H1 (cell line): ENCODE data around the gene SDF2L1. TPM values are rescaled to one million over a fixed set of nuclear protein-coding genes. Genes with fewer than 3 reads are reported as not detected.

Experiments
- CTCF ChIA-PET: fragments of 300-600 bp; sonication (Branson Sonifier 250); formaldehyde crosslinking; loops from one replicate; lab custom pipeline; 2021; ENCODE audit not compliant: partially characterized antibody; lab: Charles Lee
- POLR2A ChIA-PET: fragments of 300-600 bp; sonication (Branson Sonifier 250); formaldehyde crosslinking; loops from one replicate; lab custom pipeline; 2021; ENCODE audit warnings: inconsistent platforms; ENCODE audit not compliant: partially characterized antibody; lab: Charles Lee
- DNase-seq, 2 experiments: peaks; one replicate each; pipeline versions ENCODE4 v3.0.0 to v3.0.0-alpha.2; 2010 to 2022; ENCODE audit warnings: low spot score in 2 of 2, low read depth in 1 of 2, mixed read lengths in 1 of 2
- FAIRE-seq: peaks from 2 replicates; lab custom pipeline; 2011; peaks lifted over from hg19 to GRCh38; lab: Jason Lieb, UNC
- H2AFZ ChIP-seq: 2 replicates; pipeline ENCODE4 v1.8.1; 2012; ENCODE audit warnings: low read length, inconsistent platforms
- H2AK5ac ChIP-seq: 2 replicates; pipeline ENCODE4 v1.6.1; 2013; ENCODE audit warnings: low read depth, low read length
- H2BK120ac ChIP-seq: replicated peaks from 2 replicates; pipeline ENCODE3; 2013; ENCODE audit warnings: low read depth, low read length, inconsistent platforms
- H2BK12ac ChIP-seq: 2 replicates; pipeline ENCODE4 v1.6.1; 2013; ENCODE audit warnings: low read depth, low read length
- H2BK15ac ChIP-seq: 2 replicates; pipeline ENCODE4 v1.6.1; 2013; ENCODE audit warnings: low read length
- H2BK20ac ChIP-seq: 2 replicates; pipeline ENCODE4 v1.6.1; 2013; ENCODE audit warnings: low read length
- H2BK5ac ChIP-seq: 2 replicates; pipeline ENCODE4 v1.6.1; 2013; ENCODE audit warnings: low read depth, low read length
- H3K14ac ChIP-seq: 2 replicates; pipeline ENCODE4 v1.6.1; 2013; ENCODE audit warnings: inconsistent platforms; ENCODE audit not compliant: insufficient read length
- H3K18ac ChIP-seq: 2 replicates; pipeline ENCODE4 v1.6.1; 2013; ENCODE audit warnings: low read length; ENCODE audit errors: extremely low read depth
- H3K23ac ChIP-seq: 2 replicates; pipeline ENCODE4 v1.6.1; 2013; ENCODE audit warnings: inconsistent platforms; ENCODE audit not compliant: insufficient read length
- H3K23me2 ChIP-seq: 2 replicates; pipeline ENCODE4 v1.6.1; 2013; ENCODE audit warnings: low read depth, low read length
- H3K27ac ChIP-seq: 2 replicates; pipeline ENCODE4 v1.6.1; 2011; ENCODE audit warnings: low read depth, low read length, inconsistent platforms
- H3K27me3 ChIP-seq, 4 experiments: replicated peaks in 1 of 4; 1 replicate in 1 of 4; 2 replicates in 3 of 4; pipeline versions ENCODE4 v1.6.1 to v1.8.1; 2011 to 2013; ENCODE audit warnings: low read length in 3 of 4, mild to moderate bottlenecking in 3 of 4, inconsistent platforms in 2 of 4, mixed read lengths in 2 of 4, moderate library complexity in 1 of 4; ENCODE audit not compliant: control insufficient read depth in 3 of 4, insufficient read depth in 3 of 4; ENCODE audit errors: extremely low read depth in 1 of 4
- H3K36me3 ChIP-seq, 4 experiments: 2 replicates each; pipeline versions ENCODE4 v1.6.1 to v1.8.1; 2011 to 2013; ENCODE audit warnings: mild to moderate bottlenecking in 4 of 4, low read length in 3 of 4, moderate library complexity in 2 of 4, control low read depth in 1 of 4, inconsistent platforms in 1 of 4; ENCODE audit not compliant: insufficient read depth in 4 of 4, control insufficient read depth in 2 of 4
- H3K4ac ChIP-seq: replicated peaks from 2 replicates; pipeline ENCODE3; 2013; ENCODE audit warnings: low read length, low read depth, mixed read lengths, inconsistent platforms; ENCODE audit not compliant: insufficient read length
- H3K4me1 ChIP-seq, 4 experiments: replicated peaks in 1 of 4; 1 replicate in 1 of 4; 2 replicates in 3 of 4; pipeline versions ENCODE4 v1.6.1 to v1.8.1; 2011 to 2013; ENCODE audit warnings: low read length in 3 of 4, inconsistent platforms in 2 of 4, mixed read lengths in 1 of 4; ENCODE audit not compliant: insufficient read depth in 4 of 4, control insufficient read depth in 3 of 4
- H3K4me2 ChIP-seq, 2 experiments: 2 replicates each; pipeline versions ENCODE4 v1.6.1 to v1.8.1; 2011 to 2013; ENCODE audit warnings: low read depth in 2 of 2, low read length in 2 of 2, control low read depth in 1 of 2, inconsistent platforms in 1 of 2, mild to moderate bottlenecking in 1 of 2; ENCODE audit not compliant: insufficient read depth in 1 of 2
- H3K4me3 ChIP-seq, 4 experiments: fragments of 200-600, 300-600 bp in 1 of 4; sonication (generic), shearing (Covaris generic), sonication (Bioruptor Twin) in 1 of 4; 2 replicates each; pipeline versions ENCODE4 v1.5.1 to v1.8.1; 2011 to 2016; ENCODE audit warnings: low read length in 4 of 4, low read depth in 3 of 4, control low read depth in 2 of 4, inconsistent platforms in 2 of 4, mild to moderate bottlenecking in 2 of 4, mixed read lengths in 1 of 4, moderate library complexity in 1 of 4; ENCODE audit not compliant: insufficient read depth in 2 of 4; ENCODE audit errors: extremely low read depth in 1 of 4
- H3K56ac ChIP-seq: replicated peaks from 2 replicates; pipeline ENCODE3; 2013; ENCODE audit warnings: low read depth, mild to moderate bottlenecking, mixed read lengths, low read length, inconsistent platforms; ENCODE audit not compliant: insufficient read length
- H3K79me1 ChIP-seq: 2 replicates; pipeline ENCODE4 v1.6.1; 2013; ENCODE audit warnings: low read depth, low read length, control low read depth
- H3K79me2 ChIP-seq, 2 experiments: 2 replicates each; pipeline versions ENCODE4 v1.6.1 to v1.8.1; 2012 to 2013; ENCODE audit warnings: low read length in 2 of 2, mild to moderate bottlenecking in 2 of 2, inconsistent platforms in 1 of 2; ENCODE audit not compliant: insufficient read depth in 2 of 2, control insufficient read depth in 1 of 2
- H3K9ac ChIP-seq, 4 experiments: replicated peaks in 1 of 4; 1 replicate in 1 of 4; 2 replicates in 3 of 4; pipeline versions ENCODE4 v1.6.1 to v1.8.1; 2011 to 2013; ENCODE audit warnings: low read depth in 3 of 4, low read length in 3 of 4, control low read depth in 2 of 4, mild to moderate bottlenecking in 2 of 4, moderate library complexity in 2 of 4, inconsistent platforms in 1 of 4; ENCODE audit errors: extremely low read depth in 1 of 4
- H3K9me3 ChIP-seq, 2 experiments: 2 replicates each; pipeline versions ENCODE4 v1.6.1 to v1.8.1; 2012 to 2013; ENCODE audit warnings: mild to moderate bottlenecking in 2 of 2, moderate library complexity in 2 of 2, control low read depth in 1 of 2, inconsistent platforms in 1 of 2, low read depth in 1 of 2, low read length in 1 of 2, mixed read lengths in 1 of 2; ENCODE audit not compliant: insufficient read depth in 2 of 2
- H4K20me1 ChIP-seq, 2 experiments: replicated peaks in 1 of 2; 2 replicates each; pipeline versions ENCODE3 to v1.8.1; 2011 to 2013; ENCODE audit warnings: inconsistent platforms in 2 of 2, low read length in 2 of 2, mild to moderate bottlenecking in 1 of 2; ENCODE audit not compliant: insufficient read depth in 2 of 2, control insufficient read depth in 1 of 2
- H4K5ac ChIP-seq: 2 replicates; pipeline ENCODE4 v1.6.1; 2013; ENCODE audit warnings: low read length, low read depth, mixed read lengths, inconsistent platforms; ENCODE audit not compliant: insufficient read length
- H4K8ac ChIP-seq: 2 replicates; pipeline ENCODE4 v1.8.0; 2013; ENCODE audit warnings: mild to moderate bottlenecking, moderate library complexity, low read length, inconsistent platforms; ENCODE audit not compliant: insufficient read depth; ENCODE audit errors: extremely low read depth
- H4K91ac ChIP-seq: replicated peaks from 2 replicates; pipeline ENCODE3; 2013; ENCODE audit warnings: low read length, mixed read lengths, inconsistent platforms; ENCODE audit not compliant: insufficient read length
- ASH2L ChIP-seq: fragments of 200-600, 300-600 bp; sonication (generic); IDR thresholded peaks from one replicate; pipeline ENCODE4 v1.7.1; 2017; ENCODE audit warnings: low read length
- BACH1 ChIP-seq: IDR thresholded peaks from 2 replicates; pipeline ENCODE4 v1.6.1; 2012; ENCODE audit warnings: low read length, improper control_type of control experiment
- CEBPB ChIP-seq: IDR thresholded peaks from 2 replicates; pipeline ENCODE4 v1.6.1; 2012; ENCODE audit warnings: low read depth, low read length
- GTF2F1 ChIP-seq: IDR thresholded peaks from 2 replicates; pipeline ENCODE4 v1.6.1; 2012; ENCODE audit warnings: low read depth, low read length, improper control_type of control experiment, borderline replicate concordance
- JUN ChIP-seq: IDR thresholded peaks from 2 replicates; pipeline ENCODE4 v1.6.1; 2011; ENCODE audit warnings: low read depth, mild to moderate bottlenecking, improper control_type of control experiment, low read length
- KDM5A ChIP-seq: fragments of 200-600 bp; IDR thresholded peaks from 2 replicates; pipeline ENCODE4 v1.7.1; 2012; ENCODE audit warnings: mild to moderate bottlenecking, low read length, inconsistent platforms, mixed read lengths
- NRF1 ChIP-seq: IDR thresholded peaks from 2 replicates; pipeline ENCODE4 v1.6.1; 2011; ENCODE audit warnings: mild to moderate bottlenecking, low read depth, low read length, improper control_type of control experiment
- POLR2A ChIP-seq, 2 experiments: IDR thresholded peaks; 1 replicate in 1 of 2; 2 replicates in 1 of 2; pipeline ENCODE4 v1.6.1; 2011; ENCODE audit warnings: low read depth in 2 of 2, low read length in 2 of 2, mild to moderate bottlenecking in 2 of 2; ENCODE audit errors: control extremely low read depth in 1 of 2
- POLR2AphosphoS5 ChIP-seq: IDR thresholded peaks from 2 replicates; pipeline ENCODE4 v1.6.1; 2011; ENCODE audit warnings: low read depth, low read length
- RBBP5 ChIP-seq: IDR thresholded peaks from 2 replicates; pipeline ENCODE4 v1.7.1; 2012; ENCODE audit warnings: low read depth, mild to moderate bottlenecking, inconsistent platforms, low read length, moderate library complexity, borderline replicate concordance
- RFX5 ChIP-seq: IDR thresholded peaks from 2 replicates; pipeline ENCODE4 v1.6.1; 2011; ENCODE audit warnings: low read depth, low read length, improper control_type of control experiment, borderline replicate concordance
- SIN3A ChIP-seq, 2 experiments: IDR thresholded peaks in 1 of 2; conservative IDR thresholded peaks in 1 of 2; 2 replicates each; pipeline ENCODE4 v1.6.1; 2011 to 2012; ENCODE audit warnings: low read length in 2 of 2, improper control_type of control experiment in 1 of 2, low read depth in 1 of 2, mild to moderate bottlenecking in 1 of 2
- SIX5 ChIP-seq: IDR thresholded peaks from 2 replicates; pipeline ENCODE4 v1.6.1; 2011; ENCODE audit warnings: mild to moderate bottlenecking, low read depth, low read length
- TBP ChIP-seq: IDR thresholded peaks from 2 replicates; pipeline ENCODE4 v1.6.1; 2011; ENCODE audit warnings: low read depth, low read length, improper control_type of control experiment
- USF2 ChIP-seq: IDR thresholded peaks from 2 replicates; pipeline ENCODE4 v1.6.1; 2011; ENCODE audit warnings: low read length, improper control_type of control experiment
- WGBS, 2 experiments: shearing (Covaris generic) in 1 of 2; methylation state at CpG; one replicate each; pipeline versions ENCODE4 v1.1.6 to v1.1.7; 2013 to 2015; ENCODE audit warnings: low lambda C conversion rate in 2 of 2, mixed read lengths in 2 of 2, inconsistent platforms in 1 of 2, low coverage in 1 of 2, missing lambda C conversion rate in 1 of 2; ENCODE audit not compliant: insufficient replicate concordance in 2 of 2, insufficient coverage in 1 of 2, insufficient read length in 1 of 2; ENCODE audit errors: extremely low coverage in 1 of 2, missing lambda C conversion rate in 1 of 2; 5-methylcytosine and 5-hydroxymethylcytosine counted together
- polyA plus RNA-seq, 7 experiments: library from polyadenylated mRNA; depleted of rRNA in 3 of 7; stranded (reverse) in 5 of 7; unstranded in 2 of 7; fragments of >200 nt in 5 of 7; fragments of 200-250 nt in 2 of 7; gene quantifications; 1 replicate in 5 of 7; 2 replicates in 1 of 7; 4 replicates in 1 of 7; pipeline versions ENCODE4 v1.2.1 to v1.2.3, GENCODE V29; 2011 to 2013; ENCODE audit warnings: missing spikeins in 2 of 7, mixed read lengths in 2 of 7
- total RNA-seq: library from RNA; stranded (reverse); fragmentation: NEBNext Ultra II Directional; extraction: Animal tissue kit (Norgen Biotek cat#: 25700); gene quantifications from 2 replicates; pipeline ENCODE4 v1.2.1, GENCODE V29; 2021

Gene SDF2L1
- total and polyA plus RNA-seq, 2 of the 8 experiments (the other 6 are each of a cell fraction or from before 2014, with no cell fraction given): 51.1 to 59.6 TPM

- 91% methylated on average over 4 of the region's 5 CpGs; no CpG with 5 or more reads in 1 of the 2 experiments for WGBS, 2 experiments
- H3K4me1 ChIP-seq: no peaks in the 10 kb centered on the region
- H2AFZ ChIP-seq: no peak overlapping the region
- H2BK12ac ChIP-seq: no peak overlapping the region
- peaks cover 0 to 5% (median 0%) of the 10 kb centered on the region in 4 experiments; a peak in 4 of 8 replicates for H3K36me3 ChIP-seq
- H3K9me3 ChIP-seq: no peaks in the 10 kb centered on the region
- DNase-seq: no peak
- no peaks in the 10 kb centered on the region for H3K27me3 ChIP-seq
- no peaks in the 10 kb centered on the region for H3K79me1 ChIP-seq
- no peak overlapping the region for H3K14ac ChIP-seq
- peaks cover 4% of the 10 kb centered on the region; the same call in 1 of the 2 replicates for H3K23me2 ChIP-seq
- no peak overlapping the region for H3K56ac ChIP-seq
- H2BK5ac ChIP-seq: no peak overlapping the region
- no peak overlapping the region for H3K4ac ChIP-seq
- no peaks in the 10 kb centered on the region for H3K79me2 ChIP-seq
- H2AK5ac ChIP-seq: no peak overlapping the region
- H3K9ac ChIP-seq: no peak overlapping the region; a peak in 1 of 7 replicates
- CTCF ChIA-PET: interaction anchor here (0.6 to 0.7 kb wide), 2 partner anchors 12 to 227 kb away, joined by 3 read pairs; no protein-coding TSS in a partner anchor
- H4K8ac ChIP-seq: no peak overlapping the region
- no peak overlapping the region for H3K18ac ChIP-seq
- POLR2A ChIA-PET: interaction anchor here (1.6 kb wide), 1 partner anchor 32 kb away, joined by 3 read pairs; no protein-coding TSS in a partner anchor
- H3K4me2 ChIP-seq: no peak overlapping the region
- peaks cover 0 to 2% of the 10 kb centered on the region in 2 experiments for H4K20me1 ChIP-seq
- H4K91ac ChIP-seq: no peak overlapping the region
- H3K27ac ChIP-seq: no peak overlapping the region
- no peak overlapping the region for H2BK20ac ChIP-seq
- no peak overlapping the region for H4K5ac ChIP-seq
- H3K4me3 ChIP-seq: no peak overlapping the region
- no peak overlapping the region for H3K23ac ChIP-seq
- no peak for FAIRE-seq
- H2BK15ac ChIP-seq: no peak overlapping the region
- no peak overlapping the region for H2BK120ac ChIP-seq
- TF ChIP-seq RBBP5 (no peak), USF2 (no peak), CEBPB (no peak), RFX5 (no peak), JUN (no peak), BACH1 (no peak), NRF1 (no peak), SIX5 (no peak), KDM5A (no peak), POLR2AphosphoS5 (no peak), GTF2F1 (no peak), ASH2L (no peak), SIN3A (conservative IDR thresholded peaks at IDR 0.05 in 1 of 2, IDR thresholded peaks at IDR 0.05 in 1 of 2; ENCODE audit: low read depth in 1 of 2, low read length in 2 of 2) (no peak), TBP (no peak), POLR2A (IDR thresholded peaks at IDR 0.05; ENCODE audit: control extremely low read depth in 1 of 2, low read depth in 2 of 2, low read length in 2 of 2) (no peak)
Observed at GRCh38 chr22:21690401-21690801, 48.3 kb downstream of the SDF2L1 start.
